Activated T-cell treated with anti-CD3 and anti-CD28 coated beads for 1 hour (primary cell): Measurements from ENCODE around the gene CLEC14A.

Experiments
- DNase-seq: peaks from one replicate; pipeline ENCODE4 v3.0.0-alpha.2; 2020; ENCODE audit warnings: low read depth

Gene CLEC14A

GRCh38 chr14:38248321-38249028 lies 7.4 kb downstream of the CLEC14A start:
- no peak for DNase-seq

GRCh38 chr14:38243696-38244240 lies 12.1 kb downstream of the CLEC14A start:
- DNase-seq: no peak

GRCh38 chr14:38238878-38239277 lies 17.0 kb downstream of the CLEC14A start:
- DNase-seq: no peak

DNA sequence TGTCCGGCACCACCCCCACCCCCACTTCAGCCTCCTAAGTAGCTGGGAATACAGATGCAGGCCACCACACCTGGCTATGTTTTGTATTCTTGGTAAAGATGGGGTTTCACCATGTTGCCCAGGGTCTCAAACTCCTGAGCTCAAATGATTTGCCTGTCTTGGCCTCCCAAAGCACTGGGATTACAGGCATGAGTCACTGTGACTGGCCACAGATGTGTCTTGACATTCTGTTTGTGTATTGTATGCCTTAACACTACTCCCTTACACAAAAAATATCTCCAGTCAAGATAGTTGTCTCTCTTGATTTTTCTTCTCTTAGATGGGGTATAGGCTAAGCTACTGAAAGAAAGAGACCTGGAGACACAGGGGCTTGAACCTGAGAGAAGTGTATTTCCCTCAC lies 17.6 kb downstream of the CLEC14A start:
- DNase-seq: no peak

DNA sequence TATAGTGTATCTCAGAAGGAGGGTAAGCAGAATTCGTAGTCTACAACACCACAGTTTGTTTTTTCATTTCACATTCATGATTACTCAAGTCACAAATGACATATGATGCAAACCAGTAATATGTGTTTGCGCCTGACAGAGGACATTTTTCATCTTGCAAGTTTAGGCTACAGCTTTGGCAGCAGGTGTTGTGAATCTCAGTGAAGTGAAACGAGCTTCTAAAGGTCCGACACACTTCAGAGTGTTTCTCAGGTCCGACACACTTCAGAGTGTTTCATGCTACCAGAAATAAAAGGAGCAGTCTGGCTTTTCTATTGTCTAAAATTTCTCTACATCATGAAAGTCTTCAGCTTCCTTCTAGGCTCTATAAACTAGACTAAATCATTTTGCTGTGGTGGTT lies 22.7 kb downstream of the CLEC14A start:
- no peak for DNase-seq

DNA sequence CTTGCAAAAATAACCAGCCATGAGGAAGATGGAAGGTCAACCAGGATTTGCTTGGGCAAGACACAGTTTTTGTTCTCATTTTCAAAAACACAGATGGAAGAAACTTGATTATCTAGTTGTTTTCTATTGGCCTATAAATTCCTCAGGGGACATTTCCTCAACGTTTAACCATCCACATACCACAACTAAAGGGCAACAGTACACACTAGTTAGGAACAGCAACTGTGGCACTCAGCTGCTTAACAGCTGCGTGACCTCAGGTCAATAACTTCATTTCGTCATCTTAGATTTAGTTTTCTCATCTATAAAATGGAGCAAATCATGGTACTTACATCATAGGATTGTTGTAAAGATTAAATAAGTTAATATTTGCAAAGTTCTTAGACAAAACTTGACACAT lies 29.5 kb downstream of the CLEC14A start:
- no peak for DNase-seq

- no peak for DNase-seq
Observed at GRCh38 chr14:38225946-38226345, 29.9 kb downstream of the CLEC14A start.

- no peak for DNase-seq
Observed at GRCh38 chr14:38224338-38224737, 31.6 kb downstream of the CLEC14A start.

DNA sequence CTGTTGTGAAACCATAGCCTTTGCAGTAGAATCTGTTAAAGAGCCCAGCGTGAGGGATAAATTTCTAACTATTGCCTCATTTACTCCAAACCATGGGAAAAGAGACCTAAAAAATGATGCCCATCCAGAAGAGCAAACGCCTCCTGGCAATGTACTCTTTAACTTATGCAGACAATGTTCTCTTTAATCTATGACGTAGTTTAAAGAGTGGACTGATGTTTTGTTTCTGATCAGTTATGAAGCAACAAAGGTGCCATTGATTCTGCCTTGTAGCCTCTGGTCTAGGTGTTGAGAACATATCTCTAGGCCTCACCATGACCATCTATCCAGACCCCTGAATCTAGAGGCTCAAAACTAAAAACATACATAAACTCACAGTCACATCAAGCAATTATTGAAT lies 34.8 kb downstream of the CLEC14A start:
- DNase-seq: no peak

GRCh38 chr14:38217553-38217952 lies 38.3 kb downstream of the CLEC14A start:
- no peak for DNase-seq

DNA sequence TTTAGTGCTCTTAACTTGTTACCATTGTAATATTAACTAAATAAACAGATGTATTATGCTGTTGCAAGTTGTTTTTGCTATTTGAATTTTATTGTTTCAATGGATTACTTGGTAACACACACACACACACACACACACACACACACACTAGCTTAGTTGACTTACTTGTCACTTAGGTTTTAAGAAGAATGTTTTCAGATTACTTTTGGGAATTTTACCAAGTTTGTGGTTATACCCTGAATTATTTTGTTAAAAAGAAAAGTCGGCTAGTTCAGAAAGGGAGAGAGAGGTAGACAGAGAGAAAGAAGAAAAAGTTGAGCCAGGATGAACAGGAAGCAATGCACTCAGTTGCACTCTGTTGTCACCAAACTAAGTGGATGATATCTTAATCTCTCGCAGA lies 42.9 kb downstream of the CLEC14A start:
- DNase-seq: no peak

GRCh38 chr14:38212111-38212510 lies 43.8 kb downstream of the CLEC14A start:
- no peak for DNase-seq

DNA sequence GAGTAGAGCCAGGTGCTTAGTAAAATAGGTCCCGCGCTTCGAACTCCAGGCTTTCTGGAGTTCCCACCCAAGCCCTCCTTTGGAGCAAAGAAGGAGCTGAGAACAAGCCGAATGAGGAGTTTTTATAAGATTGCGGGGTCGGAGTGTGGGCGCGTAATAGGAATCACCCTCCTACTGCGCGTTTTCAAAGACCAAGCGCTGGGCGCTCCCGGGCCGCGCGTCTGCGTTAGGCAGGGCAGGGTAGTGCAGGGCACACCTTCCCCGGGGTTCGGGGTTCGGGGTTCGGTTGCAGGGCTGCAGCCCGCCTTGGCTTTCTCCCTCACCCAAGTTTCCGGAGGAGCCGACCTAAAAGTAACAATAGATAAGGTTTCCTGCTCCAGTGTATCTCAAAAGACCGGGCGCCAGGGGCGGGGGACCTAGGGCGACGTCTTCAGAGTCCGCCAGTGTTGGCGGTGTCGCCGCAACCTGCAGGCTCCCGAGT lies 44.6 kb downstream of the CLEC14A start:
- DNase-seq: no peak

DNA sequence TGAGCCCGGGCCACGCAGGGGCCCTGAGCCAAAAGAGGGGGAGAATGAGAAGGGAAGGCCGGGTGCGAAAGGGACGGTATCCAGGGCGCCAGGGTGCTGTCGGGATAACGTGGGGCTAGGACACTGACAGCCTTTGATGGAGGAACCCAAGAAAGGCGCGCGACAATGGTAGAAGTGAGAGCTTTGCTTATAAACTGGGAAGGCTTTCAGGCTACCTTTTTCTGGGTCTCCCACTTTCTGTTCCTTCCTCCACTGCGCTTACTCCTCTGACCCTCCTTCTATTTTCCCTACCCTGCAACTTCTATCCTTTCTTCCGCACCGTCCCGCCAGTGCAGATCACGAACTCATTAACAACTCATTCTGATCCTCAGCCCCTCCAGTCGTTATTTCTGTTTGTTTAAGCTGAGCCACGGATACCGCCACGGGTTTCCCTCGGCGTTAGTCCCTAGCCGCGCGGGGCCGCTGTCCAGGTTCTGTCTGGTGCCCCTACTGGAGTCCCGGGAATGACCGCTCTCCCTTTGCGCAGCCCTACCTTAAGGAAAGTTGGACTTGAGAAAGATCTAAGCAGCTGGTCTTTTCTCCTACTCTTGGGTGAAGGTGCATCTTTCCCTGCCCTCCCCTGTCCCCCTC lies 45.2 kb downstream of the CLEC14A start:
- no peak for DNase-seq

GRCh38 chr14:38209572-38210557 lies 46.0 kb downstream of the CLEC14A start:
- DNase-seq: no peak

GRCh38 chr14:38208618-38209562 lies 47.0 kb downstream of the CLEC14A start:
- no peak for DNase-seq

DNA sequence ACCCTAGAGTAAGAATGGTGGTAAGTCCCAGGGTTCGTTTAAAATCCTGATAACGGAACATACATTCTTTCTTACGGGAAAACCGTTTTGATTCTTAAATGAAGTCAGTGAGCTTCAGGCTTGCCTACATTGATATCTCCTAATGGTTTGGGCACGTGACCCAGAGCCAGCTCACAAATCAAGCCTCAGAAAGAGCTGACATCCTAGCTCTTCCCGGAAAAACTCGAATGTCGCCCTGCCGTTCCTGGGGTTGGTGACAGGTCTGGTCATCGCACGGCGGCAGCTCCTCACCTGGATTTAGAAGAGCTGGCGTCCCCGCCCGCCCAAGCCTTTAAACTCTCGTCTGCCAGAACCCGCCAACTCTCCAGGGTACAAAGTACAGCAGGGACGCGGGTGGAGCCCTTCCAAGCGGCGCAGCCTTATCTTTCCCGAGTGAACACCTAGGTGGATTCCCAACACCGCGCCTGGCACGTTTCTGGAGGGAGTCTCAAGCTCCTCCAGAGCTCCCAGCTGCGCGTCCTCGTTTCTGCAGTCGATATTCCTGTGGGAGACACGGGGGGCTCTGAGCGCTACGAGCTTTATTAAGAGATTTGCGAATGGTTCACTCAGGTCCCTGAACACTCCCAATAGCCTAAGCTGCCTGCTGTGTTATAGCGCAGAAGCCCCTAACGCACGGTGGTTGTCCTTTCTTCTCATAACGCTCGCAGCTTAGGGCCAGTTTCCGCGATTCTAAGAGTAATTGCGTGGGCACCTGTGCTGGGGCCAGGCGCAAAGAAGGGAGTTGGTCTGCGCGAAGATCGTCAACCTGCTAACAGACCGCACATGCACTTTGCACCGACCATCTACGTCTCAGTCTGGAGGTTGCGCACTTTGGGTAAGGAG lies 47.9 kb downstream of the CLEC14A start, which contains the start of gene SSTR1:
TSS of gene SSTR1 (plus strand) at position 169 of the 882 bp plus-strand sequence. CDS start 1,486 bp downstream, outside the sequence.
- DNase-seq: no peak

DNA sequence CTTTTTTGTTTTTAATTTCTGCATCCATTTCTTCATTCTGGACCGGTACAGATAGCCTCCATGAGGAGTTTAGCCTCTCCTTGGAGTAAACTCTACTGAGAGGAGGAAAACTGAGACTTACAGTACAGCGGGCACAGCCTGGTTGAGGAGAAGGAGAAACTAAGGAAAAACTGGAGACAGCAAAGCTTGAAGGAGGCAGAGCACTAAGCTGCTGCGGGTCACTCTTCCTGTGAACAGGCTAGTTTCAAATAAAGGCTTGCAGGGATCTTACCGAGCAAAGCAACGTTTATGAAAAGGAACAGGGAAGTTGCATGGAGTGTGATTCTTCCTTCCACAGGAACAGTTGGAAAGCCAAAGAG lies 48.5 kb downstream of the CLEC14A start:
- DNase-seq: no peak

DNA sequence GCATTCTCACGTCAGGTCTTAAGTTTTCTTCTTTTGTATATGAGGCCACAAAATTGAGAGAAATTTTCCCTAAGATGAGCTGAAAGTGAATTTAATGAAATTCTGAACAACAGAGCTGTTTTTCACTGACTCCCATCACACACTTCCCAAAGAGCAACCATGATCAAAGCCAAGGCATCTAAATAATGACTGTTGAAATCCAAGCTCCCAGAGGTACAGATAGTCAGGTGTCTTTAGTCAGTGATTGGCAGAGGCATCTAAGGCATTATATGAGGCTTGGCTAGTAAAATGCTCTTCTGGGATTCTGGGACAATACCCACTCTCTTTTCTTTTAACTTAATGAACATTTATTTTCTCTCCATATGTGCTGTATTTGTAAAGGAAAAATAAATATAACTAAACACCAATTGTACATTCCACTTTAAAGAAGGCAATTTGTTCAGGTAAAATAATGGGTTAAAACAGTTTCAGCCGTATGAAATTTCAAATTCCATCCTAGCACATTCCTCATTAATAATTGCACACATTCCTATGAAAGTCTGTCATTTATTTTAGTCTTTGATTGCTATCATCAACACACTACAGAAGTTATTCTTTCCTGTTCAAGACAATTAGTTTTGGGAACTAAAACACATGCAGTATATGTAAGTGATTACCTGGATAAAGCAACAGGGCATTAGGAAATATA lies 49.1 kb downstream of the CLEC14A start:
- DNase-seq: no peak
